Neural crest cell (in vitro differentiated cells): ENCODE measurements around the gene NIPAL4. TPM values are rescaled to one million over a fixed set of nuclear protein-coding genes. Genes with fewer than 3 reads are reported as not detected.

Experiments used
- DNase-seq: peaks from one replicate; pipeline ENCODE4 v3.0.0; 2021; ENCODE audit warnings: low read depth, mixed read lengths, low spot score
- H3K27ac Mint-ChIP-seq: one replicate; pipeline ENCODE4 v1.8.0; 2021; ENCODE audit warnings: mild to moderate bottlenecking, mixed read lengths; ENCODE audit not compliant: unreplicated experiment
- H3K27me3 Mint-ChIP-seq: 2 replicates; pipeline ENCODE4 v1.8.0; 2021; ENCODE audit warnings: low read depth, mild to moderate bottlenecking, mixed read lengths
- H3K36me3 Mint-ChIP-seq: 2 replicates; pipeline ENCODE4 v1.8.0; 2021; ENCODE audit warnings: low read depth, mild to moderate bottlenecking, mixed read lengths
- H3K4me1 Mint-ChIP-seq: 2 replicates; pipeline ENCODE4 v1.8.0; 2021; ENCODE audit warnings: mixed read lengths
- H3K4me3 Mint-ChIP-seq: one replicate; pipeline ENCODE4 v1.8.0; 2021; ENCODE audit warnings: mild to moderate bottlenecking, mixed read lengths
- H3K9me3 Mint-ChIP-seq: 2 replicates; pipeline ENCODE4 v1.8.0; 2021; ENCODE audit warnings: mixed read lengths
- CTCF ChIP-seq: fragments of 200-600 bp; sonication (generic); conservative IDR thresholded peaks from 2 replicates; pipeline ENCODE4 v1.5.0; 2021; ENCODE audit warnings: antibody characterized with exemption, mild to moderate bottlenecking
- total RNA-seq: library from RNA; stranded (reverse); gene quantifications from 2 replicates; pipeline ENCODE4 v1.2.1, GENCODE V29; 2021

Gene NIPAL4
- total RNA-seq, 1 donor from 2014 or later, result not detected

DNA sequence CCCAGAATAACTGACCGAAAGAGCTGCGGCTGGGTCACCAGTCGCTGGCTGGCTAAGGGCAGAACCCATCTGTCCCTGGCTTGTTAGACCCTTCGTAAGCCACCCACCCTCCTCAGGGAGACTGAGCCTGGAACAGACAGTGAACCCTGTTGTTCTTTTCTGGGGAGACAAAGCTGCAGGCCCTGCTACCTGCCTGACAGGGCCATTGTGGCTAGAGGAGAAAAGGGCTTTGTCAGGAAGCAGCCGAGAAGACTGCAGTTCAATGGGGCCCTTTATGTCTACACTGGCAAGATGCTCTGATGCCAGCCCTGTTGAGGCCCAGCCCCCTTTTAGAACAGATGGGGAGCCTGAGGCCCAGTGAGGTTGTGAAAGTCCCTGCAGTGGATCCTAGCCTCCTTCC lies 3.7 kb upstream of the NIPAL4 start:
- Mint-ChIP-seq H3K36me3 (no peaks in the 10 kb centered on the region), H3K4me3 (no peak overlapping the region), H3K27me3 (peaks cover 38% of the 10 kb centered on the region), H3K4me1 (peaks cover 24% of the 10 kb centered on the region), H3K27ac (peak overlapping the region; percentile 53), H3K9me3 (no peaks in the 10 kb centered on the region)
- TF ChIP-seq CTCF, result no peak
- DNase-seq, result no peak

- TF ChIP-seq CTCF, result no peak
- H3K27me3 Mint-ChIP-seq, result peaks cover 49% of the 10 kb centered on the region
- no peak overlapping the region for H3K4me3 Mint-ChIP-seq
- no peaks in the 10 kb centered on the region for H3K36me3 Mint-ChIP-seq
- H3K27ac Mint-ChIP-seq, result no peak overlapping the region
- DNase-seq, result no peak
- H3K9me3 Mint-ChIP-seq, result no peaks in the 10 kb centered on the region
- H3K4me1 Mint-ChIP-seq, result peaks cover 24% of the 10 kb centered on the region
Measured at GRCh38 chr5:157457391-157457790, 2.6 kb upstream of the NIPAL4 start.

DNA sequence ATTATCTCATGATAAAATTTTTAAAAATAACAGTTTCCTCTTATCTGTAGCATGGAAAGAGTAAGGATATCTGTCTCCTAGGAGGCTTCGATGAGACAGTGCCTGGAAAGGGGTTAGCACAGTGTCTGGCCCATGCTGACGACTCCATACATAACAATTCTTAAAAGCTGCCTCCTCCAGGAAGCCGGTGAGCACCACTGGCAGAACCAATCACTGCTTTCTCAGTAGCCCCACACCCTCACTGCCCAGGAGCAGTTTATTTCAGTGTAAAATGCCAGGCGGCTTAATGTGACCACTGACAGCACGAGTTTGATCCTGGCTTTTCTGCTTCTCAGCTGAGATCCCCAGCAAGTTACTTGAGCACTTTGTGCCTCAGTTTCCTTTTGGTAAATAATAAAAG lies 1.2 kb upstream of the NIPAL4 start:
- Mint-ChIP-seq H3K4me1 (peaks cover 26% of the 10 kb centered on the region), H3K27ac (no peak overlapping the region), H3K36me3 (no peaks in the 10 kb centered on the region), H3K4me3 (no peak overlapping the region), H3K9me3 (no peaks in the 10 kb centered on the region), H3K27me3 (peaks cover 56% of the 10 kb centered on the region)
- TF ChIP-seq CTCF, result no peak
- no peak for DNase-seq

- no peak for DNase-seq
- TF ChIP-seq CTCF, result no peak
- H3K27ac Mint-ChIP-seq, result no peak overlapping the region
- peaks cover 61% of the 10 kb centered on the region for H3K27me3 Mint-ChIP-seq
- H3K9me3 Mint-ChIP-seq, result no peaks in the 10 kb centered on the region
- H3K4me3 Mint-ChIP-seq, result peak overlapping the region; percentile 61
- no peaks in the 10 kb centered on the region for H3K36me3 Mint-ChIP-seq
- peaks cover 33% of the 10 kb centered on the region for H3K4me1 Mint-ChIP-seq
Measured at GRCh38 chr5:157460921-157461792, 1.1 kb downstream of the NIPAL4 start.

GRCh38 chr5:157463081-157463480 lies 3.1 kb downstream of the NIPAL4 start:
- Mint-ChIP-seq H3K4me3 (no peak overlapping the region), H3K9me3 (no peaks in the 10 kb centered on the region), H3K27ac (no peak overlapping the region), H3K36me3 (no peaks in the 10 kb centered on the region), H3K4me1 (peaks cover 19% of the 10 kb centered on the region), H3K27me3 (peaks cover 52% of the 10 kb centered on the region)
- DNase-seq, result no peak
- no peak for TF ChIP-seq CTCF
